IMR-90 (cell line): ENCODE data around the gene ARFGAP3. TPM values are rescaled to one million over a fixed set of nuclear protein-coding genes. Genes with fewer than 3 reads are reported as not detected.

ENCODE experiments used
- ATAC-seq: fragments of 200-7000 bp; cut with Tn5 transposase; 2 replicates; pipeline ENCODE4 v1.9.1; 2020; ENCODE audit warnings: low read depth, mild to moderate bottlenecking, moderate library complexity
- BruUV-seq: library from RNA; stranded (reverse); fragments of 400-500 nt; replicated peaks from 2 replicates; lab custom pipeline; 2021; lab: Mats Ljungman, UMichigan
- CTCF ChIA-PET: fragments of 300-600 bp; formaldehyde crosslinking; extraction: SDS; loops from one replicate; lab custom pipeline; 2021; ENCODE audit warnings: antibody characterized with exemption; lab: Yijun Ruan, JAX
- POLR2A ChIA-PET: fragments of 300-600 bp; sonication (Branson Sonifier 250); formaldehyde crosslinking; loops from one replicate; lab custom pipeline; 2022; ENCODE audit warnings: antibody characterized with exemption; ENCODE audit not compliant: unreplicated experiment; lab: Charles Lee
- DNase-seq: peaks from one replicate; pipeline ENCODE4 v3.0.0; 2013
- H2AFZ ChIP-seq: replicated peaks from 2 replicates; pipeline ENCODE3; 2013; ENCODE audit warnings: low read length, mild to moderate bottlenecking; ENCODE audit not compliant: poor library complexity
- H2AK5ac ChIP-seq: 2 replicates; pipeline ENCODE4 v1.6.1; 2013; ENCODE audit warnings: low read depth, low read length, inconsistent platforms
- H2AK9ac ChIP-seq: replicated peaks from 2 replicates; pipeline ENCODE3; 2013; ENCODE audit warnings: mild to moderate bottlenecking, low read depth, low read length, moderate library complexity; ENCODE audit not compliant: poor library complexity
- H2BK120ac ChIP-seq: 2 replicates; pipeline ENCODE4 v1.6.1; 2013; ENCODE audit warnings: low read depth, low read length, inconsistent platforms
- H2BK15ac ChIP-seq: 3 replicates; pipeline ENCODE4 v1.6.1; 2013; ENCODE audit warnings: low read depth, low read length, inconsistent platforms
- H2BK20ac ChIP-seq: 2 replicates; pipeline ENCODE4 v1.6.1; 2013; ENCODE audit warnings: low read depth, mild to moderate bottlenecking, inconsistent platforms, low read length, moderate library complexity
- H2BK5ac ChIP-seq: 2 replicates; pipeline ENCODE4 v1.6.1; 2013; ENCODE audit warnings: mild to moderate bottlenecking, low read depth, low read length, inconsistent platforms; ENCODE audit not compliant: poor library complexity, severe bottlenecking
- H3K14ac ChIP-seq: replicated peaks from 2 replicates; pipeline ENCODE4 v1.6.1; 2013; ENCODE audit warnings: low read depth, low read length, inconsistent platforms
- H3K18ac ChIP-seq: 2 replicates; pipeline ENCODE4 v1.6.1; 2013; ENCODE audit warnings: low read depth, low read length, control low read depth
- H3K23ac ChIP-seq: 2 replicates; pipeline ENCODE4 v1.6.1; 2013; ENCODE audit warnings: low read depth, low read length, inconsistent platforms
- H3K27ac ChIP-seq: 2 replicates; pipeline ENCODE4 v1.5.1; 2013; ENCODE audit warnings: mild to moderate bottlenecking, control low read depth, low read length; ENCODE audit not compliant: insufficient read depth
- H3K27me3 ChIP-seq: 2 replicates; pipeline ENCODE4 v1.6.1; 2013; ENCODE audit warnings: low read length; ENCODE audit not compliant: control insufficient read depth, insufficient read depth
- H3K36me3 ChIP-seq: 2 replicates; pipeline ENCODE4 v1.6.1; 2013; ENCODE audit warnings: low read length, mixed read lengths; ENCODE audit not compliant: control insufficient read depth, insufficient read depth
- H3K4ac ChIP-seq: 2 replicates; pipeline ENCODE4 v1.6.1; 2013; ENCODE audit warnings: low read depth, low read length, inconsistent platforms
- H3K4me1 ChIP-seq: 2 replicates; pipeline ENCODE4 v1.6.1; 2013; ENCODE audit warnings: low read length, mixed read lengths; ENCODE audit not compliant: control insufficient read depth, insufficient read depth
- H3K4me2 ChIP-seq: 2 replicates; pipeline ENCODE4 v1.6.1; 2013; ENCODE audit warnings: low read depth, mild to moderate bottlenecking, control low read depth, low read length, moderate library complexity
- H3K4me3 ChIP-seq: 2 replicates; pipeline ENCODE4 v1.5.1; 2013; ENCODE audit warnings: low read depth, mild to moderate bottlenecking, control low read depth, low read length, moderate library complexity; ENCODE audit not compliant: insufficient read depth
- H3K56ac ChIP-seq: 2 replicates; pipeline ENCODE4 v1.6.1; 2013; ENCODE audit warnings: low read length, inconsistent platforms; ENCODE audit not compliant: insufficient read depth; ENCODE audit errors: extremely low read depth
- H3K79me1 ChIP-seq, 2 experiments: 2 replicates each; pipeline ENCODE4 v1.6.1; 2013; ENCODE audit warnings: low read length in 2 of 2, inconsistent platforms in 1 of 2, low read depth in 1 of 2
- H3K9ac ChIP-seq: 2 replicates; pipeline ENCODE4 v1.6.1; 2013; ENCODE audit warnings: low read depth, low read length, control low read depth
- H3K9me1 ChIP-seq: 2 replicates; pipeline ENCODE4 v1.6.1; 2013; ENCODE audit warnings: low read length, inconsistent platforms; ENCODE audit not compliant: insufficient read depth
- H3K9me3 ChIP-seq: 2 replicates; pipeline ENCODE4 v1.6.1; 2013; ENCODE audit warnings: low read length; ENCODE audit not compliant: control insufficient read depth, insufficient read depth
- H4K20me1 ChIP-seq: 2 replicates; pipeline ENCODE4 v1.6.1; 2013; ENCODE audit warnings: low read length, inconsistent platforms; ENCODE audit not compliant: insufficient read depth
- H4K5ac ChIP-seq: 2 replicates; pipeline ENCODE4 v1.6.1; 2013; ENCODE audit warnings: mild to moderate bottlenecking, low read depth, low read length, control low read depth
- H4K8ac ChIP-seq, 2 experiments: 2 replicates each; pipeline ENCODE4 v1.6.1; 2013; ENCODE audit warnings: low read depth in 2 of 2, low read length in 2 of 2, control low read depth in 1 of 2, inconsistent platforms in 1 of 2
- H4K91ac ChIP-seq: 2 replicates; pipeline ENCODE4 v1.6.1; 2013; ENCODE audit warnings: low read depth, low read length, inconsistent platforms; ENCODE audit not compliant: insufficient read depth
- CEBPB ChIP-seq: IDR thresholded peaks from 2 replicates; pipeline ENCODE4 v1.6.1; 2012; ENCODE audit warnings: low read depth, low read length, improper control_type of control experiment
- CHD1 ChIP-seq: IDR thresholded peaks from 2 replicates; pipeline ENCODE4 v1.6.1; 2012; ENCODE audit warnings: low read depth, low read length, improper control_type of control experiment
- ELK1 ChIP-seq: fragments of 150-350 bp; IDR thresholded peaks from 2 replicates; pipeline ENCODE4 v1.6.1; 2016; ENCODE audit warnings: low read depth, mild to moderate bottlenecking, low read length, moderate library complexity, borderline replicate concordance
- FOS ChIP-seq: fragments of 150-350 bp; IDR thresholded peaks from 2 replicates; pipeline ENCODE4 v1.6.1; 2016; ENCODE audit warnings: low read depth, low read length
- MAZ ChIP-seq: IDR thresholded peaks from 2 replicates; pipeline ENCODE4 v1.6.1; 2012; ENCODE audit warnings: low read depth, mild to moderate bottlenecking, low read length, improper control_type of control experiment, moderate library complexity, borderline replicate concordance
- NFE2L2 ChIP-seq: fragments of 150-350 bp; IDR thresholded peaks from 2 replicates; pipeline ENCODE4 v1.6.1; 2016; ENCODE audit warnings: low read depth, mild to moderate bottlenecking, low read length
- RAD21 ChIP-seq: IDR thresholded peaks from 2 replicates; pipeline ENCODE4 v1.6.1; 2012; ENCODE audit warnings: low read length, improper control_type of control experiment
- SMC3 ChIP-seq: fragments of 150-350 bp; IDR thresholded peaks from 2 replicates; pipeline ENCODE4 v1.6.1; 2016; ENCODE audit warnings: low read depth, mild to moderate bottlenecking, antibody characterized with exemption, low read length, moderate library complexity
- WGBS, 2 experiments: methylation state at CpG; one replicate each; pipeline versions ENCODE4 v1.1.5 to v1.1.7; 2013; ENCODE audit warnings: missing lambda C conversion rate in 2 of 2; ENCODE audit not compliant: insufficient read length in 1 of 2; ENCODE audit errors: extremely low coverage in 2 of 2; 5-methylcytosine and 5-hydroxymethylcytosine counted together
- dilution Hi-C: fragments of 300-500 bp; cut with HindIII; formaldehyde crosslinking; loops from one replicate; pipeline ENCODE4 v1.14.3; 2018; ENCODE audit warnings: low sequenced_read_pairs; ENCODE audit not compliant: unreplicated experiment
- in situ Hi-C: fragments of 300-500 bp; cut with MboI; formaldehyde crosslinking; loops from 3 replicates; pipeline ENCODE4 v1.14.3; 2019; ENCODE audit warnings: low sequenced_read_pairs, inconsistent platforms, mixed read lengths
- intact Hi-C: fragments of 100-400 bp; cut with micrococcal nuclease; formaldehyde crosslinking; loops from 2 replicates; pipeline ENCODE4 v1.10.0; 2022
- polyA plus RNA-seq, 3 experiments: library from polyadenylated mRNA; depleted of rRNA; stranded (reverse); fragments of >200 nt; gene quantifications; 2 replicates each; pipeline ENCODE4 v1.2.3, GENCODE V29; 2012; ENCODE audit warnings: low replicate concordance in 1 of 3
- total RNA-seq: library from RNA; depleted of rRNA; stranded (reverse); fragments of >200 nt; gene quantifications from 2 replicates; pipeline ENCODE4 v1.2.3, GENCODE V29; 2012

ARFGAP3 gene
- total and polyA plus RNA-seq, 2 of the 4 experiments (the other 2 are of a cell fraction) = 50.0 to 70.1 TPM

- H4K8ac ChIP-seq = peak overlapping the region; percentile 34 to 84; a peak in 3 of 4 replicates
- peak overlapping the region; percentile 78 for H2BK5ac ChIP-seq
- no peak overlapping the region for H3K9ac ChIP-seq
- TF ChIP-seq ELK1 (no peak), CHD1 (no peak), NFE2L2 (no peak), MAZ (no peak), FOS (no peak), CEBPB (no peak), SMC3 (no peak), RAD21 (no peak)
- H3K36me3 ChIP-seq = no peaks in the 10 kb centered on the region
- H3K27me3 ChIP-seq = no peaks in the 10 kb centered on the region
- H2AK9ac ChIP-seq = peak overlapping the region; percentile 98
- CTCF ChIA-PET = no interaction called here
- peaks cover 21% of the 10 kb centered on the region for H3K4me1 ChIP-seq
- dilution Hi-C loops (no loop called here), intact Hi-C loops (no loop called here), in situ Hi-C loops (no loop called here)
- BruUV-seq = no TSS peak
- no peaks in the 10 kb centered on the region for H3K79me1 ChIP-seq
- H2AK5ac ChIP-seq = peak overlapping the region; percentile 99
- H3K4me2 ChIP-seq = no peak overlapping the region
- H2BK120ac ChIP-seq = peak overlapping the region; percentile 97
- POLR2A ChIA-PET = no interaction called here
- H3K27ac ChIP-seq = no peak overlapping the region; the same call in 1 of the 2 replicates
- peak overlapping the region; percentile 84; the same call in 1 of the 3 replicates for H2BK15ac ChIP-seq
- WGBS, 2 experiments = 91% methylated on average over 6 of the region's 11 CpGs; no CpG with 5 or more reads in 1 of the 2 experiments
- H3K23ac ChIP-seq = no peak overlapping the region; the same call in 1 of the 2 replicates
- H2AFZ ChIP-seq = no peak overlapping the region
- peak overlapping the region; percentile 92 for H2BK20ac ChIP-seq
- DNase-seq (no peak), ATAC-seq (no peak)
- H4K5ac ChIP-seq = peak overlapping the region; percentile 64
- peak overlapping the region; percentile 97 for H4K91ac ChIP-seq
- no peak overlapping the region for H3K4me3 ChIP-seq
- no peaks in the 10 kb centered on the region for H3K9me3 ChIP-seq
- H3K18ac ChIP-seq = peak overlapping the region; percentile 24
- peaks cover 20% of the 10 kb centered on the region for H3K9me1 ChIP-seq
- H4K20me1 ChIP-seq = no peaks in the 10 kb centered on the region
- peak overlapping the region; percentile 67; the same call in 1 of the 2 replicates for H3K14ac ChIP-seq
- H3K4ac ChIP-seq = peak overlapping the region; percentile 97
- no peak overlapping the region for H3K56ac ChIP-seq
Measured at GRCh38 chr22:42769238-42769573, 87.9 kb downstream of the ARFGAP3 start.
